K562 (cell line): ENCODE data around the gene DEGS2. TPM values are rescaled to one million over a fixed set of nuclear protein-coding genes. Genes with fewer than 3 reads are reported as not detected.

Source experiments
- CBFA2T2 ChIP-seq: fragments of 450-650 bp; conservative IDR thresholded peaks from 2 replicates; pipeline ENCODE4 v1.6.1; 2017; ENCODE audit warnings: mild to moderate bottlenecking
- CCAR2 ChIP-seq: fragments of 200-400 bp; formaldehyde crosslinking; IDR thresholded peaks from 2 replicates; pipeline ENCODE4 v1.6.1; 2017; ENCODE audit warnings: mild to moderate bottlenecking, low read depth, low read length
- ETV5 ChIP-seq: sonication (generic); formaldehyde crosslinking; IDR thresholded peaks from 2 replicates; pipeline ENCODE4 v1.4.0; 2020; ENCODE audit warnings: low read depth, mild to moderate bottlenecking, missing genetic modification reagents
- FOXA3 ChIP-seq, 2 experiments: fragments of 450-650 bp in 1 of 2; sonication (generic) in 1 of 2; formaldehyde crosslinking; IDR thresholded peaks in 1 of 2; conservative IDR thresholded peaks in 1 of 2; 2 replicates each; pipeline versions ENCODE4 v1.4.0 to v1.8.0; 2020 to 2022; ENCODE audit warnings: mild to moderate bottlenecking in 2 of 2, missing genetic modification reagents in 1 of 2
- JUN ChIP-seq, 2 experiments: sonication (generic) in 1 of 2; formaldehyde crosslinking in 1 of 2; IDR thresholded peaks; 2 replicates each; pipeline versions ENCODE4 v1.6.1 to v1.8.0; 2012 to 2022; ENCODE audit warnings: borderline replicate concordance in 2 of 2, mild to moderate bottlenecking in 2 of 2, improper control_type of control experiment in 1 of 2, low read depth in 1 of 2, low read length in 1 of 2, missing genetic modification reagents in 1 of 2
- KDM2B ChIP-seq: fragments of 250-450 bp; sonication (Bioruptor Pico); IDR thresholded peaks from 2 replicates; pipeline ENCODE4 v1.8.0; 2021; ENCODE audit warnings: mild to moderate bottlenecking, moderate library complexity
- PML ChIP-seq: IDR thresholded peaks from 2 replicates; pipeline ENCODE4 v1.6.1; 2012; ENCODE audit warnings: low read length, inconsistent platforms
- POLR3G ChIP-seq: IDR thresholded peaks from 2 replicates; pipeline ENCODE4 v1.6.1; 2011; ENCODE audit not compliant: insufficient read length, insufficient replicate concordance; ENCODE audit errors: extremely low read depth
- REST ChIP-seq, 2 experiments: fragments of 450-650 bp; formaldehyde crosslinking in 1 of 2; IDR thresholded peaks; 2 replicates each; pipeline versions ENCODE4 v1.4.0 to v1.6.1; 2014 to 2020; ENCODE audit warnings: mild to moderate bottlenecking in 2 of 2, borderline replicate concordance in 1 of 2, low read depth in 1 of 2
- TAF9B ChIP-seq: fragments of 450-650 bp; IDR thresholded peaks from 2 replicates; pipeline ENCODE4 v1.6.1; 2018; ENCODE audit warnings: mild to moderate bottlenecking; ENCODE audit not compliant: partially characterized antibody
- ZNF140 ChIP-seq: fragments of 250-450 bp; sonication (Bioruptor Pico); IDR thresholded peaks from 2 replicates; pipeline ENCODE4 v1.8.0; 2021; ENCODE audit warnings: moderate library complexity, mild to moderate bottlenecking, inconsistent platforms
- ZNF699 ChIP-seq: fragments of 250-450 bp; sonication (Bioruptor Pico); IDR thresholded peaks from 2 replicates; pipeline ENCODE4 v1.8.0; 2021; ENCODE audit warnings: mild to moderate bottlenecking, moderate library complexity; ENCODE audit not compliant: insufficient replicate concordance
- ZNF764 ChIP-seq: fragments of 250-450 bp; sonication (Bioruptor Pico); IDR thresholded peaks from 2 replicates; pipeline ENCODE4 v1.4.0; 2020; ENCODE audit warnings: low read depth, mild to moderate bottlenecking, moderate library complexity
- ZNF778 ChIP-seq: fragments of 450-650 bp; formaldehyde crosslinking; IDR thresholded peaks from 2 replicates; pipeline ENCODE4 v1.4.0; 2020; ENCODE audit warnings: mild to moderate bottlenecking, moderate library complexity
- polyA plus RNA-seq, 8 experiments: library from polyadenylated mRNA; depleted of rRNA in 4 of 8; stranded (reverse) in 5 of 8; unstranded in 3 of 8; fragments of >200 nt; fragmentation: Nextera tagmentation in 2 of 8; fragmentation: Illumina TruSeq in 1 of 8; extraction: Ambion mirVana in 2 of 8; extraction: Trizol in 1 of 8; gene quantifications; 2 replicates each; pipeline versions ENCODE4 v1.2.1 to v1.2.3, GENCODE V29; 2011 to 2014; ENCODE audit warnings: inconsistent platforms in 1 of 8, missing spikeins in 1 of 8
- total RNA-seq, 7 experiments: library from RNA; depleted of rRNA in 6 of 7; stranded (reverse); fragments of >200 nt in 6 of 7; fragmentation: Illumina TruSeq in 2 of 7; extraction: Trizol in 2 of 7; gene quantifications; 2 replicates each; pipeline versions ENCODE4 v1.2.1 to v1.2.3, GENCODE V29; 2011 to 2021; ENCODE audit warnings: low replicate concordance in 1 of 7
- TF ChIP-seq, protein P1 (sequence below): fragments of 250-450 bp; sonication (Bioruptor Pico); IDR thresholded peaks from 2 replicates; pipeline ENCODE4 v1.4.0; 2020; ENCODE audit warnings: borderline replicate concordance

DEGS2 gene
- total and polyA plus RNA-seq, 9 of the 15 experiments (the other 6 are each of a cell fraction or from before 2014, with no cell fraction given) = 0.22 to 2.9 (median 0.70) TPM

DNA sequence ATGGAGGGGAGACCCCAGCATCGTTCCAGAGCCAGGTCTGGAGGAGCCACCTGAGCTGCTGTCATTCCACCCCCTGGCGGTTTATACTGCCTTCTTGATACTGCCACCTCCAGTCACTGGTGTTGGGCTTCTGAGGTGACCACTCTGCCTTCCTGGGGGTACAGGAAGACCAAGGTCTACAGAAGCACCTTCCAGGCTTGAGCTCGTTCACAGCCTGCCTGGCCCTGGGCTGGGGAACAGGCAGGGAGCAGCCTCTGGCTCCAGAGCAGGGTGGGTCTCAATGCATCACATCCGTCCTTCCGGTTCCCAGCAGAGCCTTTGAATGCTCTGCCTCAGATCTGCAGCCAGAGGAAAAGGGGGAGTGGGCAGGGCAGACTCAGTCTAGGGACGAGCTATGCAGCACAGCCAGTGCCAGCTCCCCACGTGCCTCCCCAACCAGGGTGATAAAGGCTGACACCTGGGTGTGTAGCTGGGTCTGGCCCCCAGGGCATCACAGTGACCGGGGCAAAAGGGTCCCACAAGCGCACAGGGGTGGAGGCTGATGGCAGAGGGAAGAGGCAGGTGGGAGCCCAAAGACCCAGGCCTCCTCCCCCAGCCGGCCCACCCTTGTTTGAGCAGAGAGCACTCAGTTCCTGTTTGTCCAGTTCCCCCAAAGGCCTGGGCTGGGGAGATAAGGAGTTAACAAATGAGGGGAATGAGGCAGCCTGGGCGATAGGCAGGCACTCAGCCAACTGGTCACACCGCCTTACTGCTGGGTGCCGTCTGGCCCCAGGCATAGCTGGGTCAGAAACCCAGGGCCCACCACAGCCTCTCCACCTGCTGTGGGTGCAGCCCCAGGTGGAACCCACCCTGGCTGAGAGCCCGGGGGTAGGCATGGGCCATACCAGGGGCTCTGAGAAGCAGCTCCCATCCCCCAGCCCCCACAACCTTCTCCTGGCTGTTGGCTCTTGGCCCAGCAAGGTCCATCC, 17.1 kb downstream of the DEGS2 start (continued):
- TF ChIP-seq FOXA3 (CRISPR knock-in tag; conservative IDR thresholded peaks at IDR 0.05 in 1 of 2, IDR thresholded peaks at IDR 0.05 in 1 of 2) (0 out of 4 replicates have a peak, but pooled peaks of 1 of the 2 experiments have one; percentile 39), ZNF778 (CRISPR knock-in tag) (no peak), ZNF764 (CRISPR knock-in tag) (no peak), ZNF140 (CRISPR knock-in tag) (no peak), CBFA2T2 (peak; percentile 85), PML (peak; percentile 76), CCAR2 (no peak), POLR3G (no peak), REST (IDR thresholded peaks at IDR 0.05; ENCODE audit: borderline replicate concordance) (0 out of 2 replicates have a peak, but pooled peaks have one; percentile 14), REST (CRISPR knock-in tag; IDR thresholded peaks at IDR 0.05; ENCODE audit: low read depth) (no peak), TAF9B (no peak), ZNF699 (CRISPR knock-in tag) (no peak), ETV5 (CRISPR knock-in tag) (peak; percentile 87), KDM2B (no peak), JUN (IDR thresholded peaks at IDR 0.05; ENCODE audit: borderline replicate concordance, low read depth, low read length) (no peak), JUN (CRISPR knock-in tag; IDR thresholded peaks at IDR 0.05; ENCODE audit: borderline replicate concordance) (no peak)
- TF ChIP-seq, protein P1, sequence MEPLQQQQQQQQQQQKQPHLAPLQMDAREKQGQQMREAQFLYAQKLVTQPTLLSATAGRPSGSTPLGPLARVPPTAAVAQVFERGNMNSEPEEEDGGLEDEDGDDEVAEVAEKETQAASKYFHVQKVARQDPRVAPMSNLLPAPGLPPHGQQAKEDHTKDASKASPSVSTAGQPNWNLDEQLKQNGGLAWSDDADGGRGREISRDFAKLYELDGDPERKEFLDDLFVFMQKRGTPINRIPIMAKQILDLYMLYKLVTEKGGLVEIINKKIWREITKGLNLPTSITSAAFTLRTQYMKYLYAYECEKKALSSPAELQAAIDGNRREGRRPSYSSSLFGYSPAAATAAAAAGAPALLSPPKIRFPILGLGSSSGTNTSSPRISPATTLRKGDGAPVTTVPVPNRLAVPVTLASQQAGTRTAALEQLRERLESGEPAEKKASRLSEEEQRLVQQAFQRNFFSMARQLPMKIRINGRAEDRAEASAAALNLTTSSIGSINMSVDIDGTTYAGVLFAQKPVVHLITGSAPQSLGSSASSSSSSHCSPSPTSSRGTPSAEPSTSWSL (CRISPR knock-in tag) = no peak
